Neural progenitor cell (in vitro differentiated cells): ENCODE data around the gene RALY. TPM values are rescaled to one million over a fixed set of nuclear protein-coding genes. Genes with fewer than 3 reads are reported as not detected.
A peak's percentile ranks its signal among the peaks of the same experiment; 100 is the strongest.

ENCODE experiments used
- DNase-seq: peaks from one replicate; pipeline ENCODE4 v3.0.0-alpha.2; 2016; ENCODE audit warnings: low spot score
- H2AFZ ChIP-seq: fragments of 200-600 bp; sonication (generic); replicated peaks from 2 replicates; pipeline ENCODE4 v1.6.1; 2016; ENCODE audit warnings: antibody characterized with exemption
- H3F3A ChIP-seq: fragments of 200-600 bp; sonication (generic); 2 replicates; pipeline ENCODE4 v1.6.1; 2016; ENCODE audit warnings: antibody characterized with exemption, low read depth
- H3K27ac ChIP-seq: fragments of 200-600 bp; sonication (generic); 2 replicates; pipeline ENCODE4 v1.5.1; 2016; ENCODE audit warnings: mild to moderate bottlenecking
- H3K27me3 ChIP-seq: fragments of 200-600 bp; sonication (generic); 2 replicates; pipeline ENCODE4 v1.6.1; 2016; ENCODE audit warnings: mild to moderate bottlenecking, moderate library complexity
- H3K36me3 ChIP-seq: fragments of 200-600 bp; sonication (generic); 2 replicates; pipeline ENCODE4 v1.5.1; 2016
- H3K4me1 ChIP-seq: fragments of 200-600 bp; sonication (generic); 2 replicates; pipeline ENCODE4 v1.6.1; 2016; ENCODE audit warnings: mixed run types
- H3K4me2 ChIP-seq: fragments of 200-600 bp; sonication (generic); 2 replicates; pipeline ENCODE4 v1.6.1; 2016
- H3K4me3 ChIP-seq: fragments of 200-600 bp; sonication (generic); 2 replicates; pipeline ENCODE4 v1.5.1; 2016
- H3K79me2 ChIP-seq: fragments of 200-600 bp; sonication (generic); 2 replicates; pipeline ENCODE4 v1.6.1; 2016; ENCODE audit warnings: low read depth
- H3K9ac ChIP-seq: fragments of 200-600 bp; sonication (generic); 2 replicates; pipeline ENCODE4 v1.6.1; 2016
- H3K9me3 ChIP-seq: fragments of 200-600 bp; sonication (generic); 2 replicates; pipeline ENCODE4 v1.5.1; 2016; ENCODE audit warnings: low read depth
- H4K20me1 ChIP-seq: fragments of 200-600 bp; sonication (generic); 2 replicates; pipeline ENCODE4 v1.6.1; 2016; ENCODE audit warnings: low read depth
- H3K27ac Mint-ChIP-seq: 3 replicates; pipeline ENCODE4 v1.8.0; 2021; ENCODE audit warnings: mixed read lengths
- H3K27me3 Mint-ChIP-seq: 2 replicates; pipeline ENCODE4 v1.8.0; 2022; ENCODE audit warnings: low read depth, mild to moderate bottlenecking, inconsistent platforms, moderate library complexity, mixed read lengths; ENCODE audit not compliant: insufficient read depth
- H3K36me3 Mint-ChIP-seq: 3 replicates; pipeline ENCODE4 v1.8.0; 2021; ENCODE audit warnings: mixed read lengths
- H3K4me1 Mint-ChIP-seq: 3 replicates; pipeline ENCODE4 v1.8.0; 2021; ENCODE audit warnings: mixed read lengths
- H3K4me3 Mint-ChIP-seq: 3 replicates; pipeline ENCODE4 v1.8.0; 2021; ENCODE audit warnings: mild to moderate bottlenecking, moderate library complexity, mixed read lengths
- H3K9me3 Mint-ChIP-seq: 3 replicates; pipeline ENCODE4 v1.8.0; 2020; ENCODE audit warnings: mixed read lengths
- EZH2 ChIP-seq: fragments of 200-600 bp; sonication (generic); IDR thresholded peaks from 2 replicates; pipeline ENCODE4 v1.6.1; 2017; ENCODE audit warnings: antibody characterized with exemption, mild to moderate bottlenecking, moderate library complexity
- EZH2phosphoT487 ChIP-seq: fragments of 200-600 bp; sonication (generic); IDR thresholded peaks from 2 replicates; pipeline ENCODE4 v1.6.1; 2017; ENCODE audit warnings: antibody characterized with exemption
- total RNA-seq: library from RNA; depleted of rRNA; stranded (reverse); fragments of >200 nt; gene quantifications from 2 replicates; pipeline ENCODE4 v1.2.3, GENCODE V29; 2015; ENCODE audit warnings: low replicate concordance
- TF ChIP-seq, protein P1 (sequence below): fragments of 200-600 bp; sonication (generic); IDR thresholded peaks from 2 replicates; pipeline ENCODE4 v1.5.1; 2017; ENCODE audit warnings: antibody characterized with exemption, mild to moderate bottlenecking

Gene RALY
- total RNA-seq, result 102 and 178 TPM in 2 replicates

DNA sequence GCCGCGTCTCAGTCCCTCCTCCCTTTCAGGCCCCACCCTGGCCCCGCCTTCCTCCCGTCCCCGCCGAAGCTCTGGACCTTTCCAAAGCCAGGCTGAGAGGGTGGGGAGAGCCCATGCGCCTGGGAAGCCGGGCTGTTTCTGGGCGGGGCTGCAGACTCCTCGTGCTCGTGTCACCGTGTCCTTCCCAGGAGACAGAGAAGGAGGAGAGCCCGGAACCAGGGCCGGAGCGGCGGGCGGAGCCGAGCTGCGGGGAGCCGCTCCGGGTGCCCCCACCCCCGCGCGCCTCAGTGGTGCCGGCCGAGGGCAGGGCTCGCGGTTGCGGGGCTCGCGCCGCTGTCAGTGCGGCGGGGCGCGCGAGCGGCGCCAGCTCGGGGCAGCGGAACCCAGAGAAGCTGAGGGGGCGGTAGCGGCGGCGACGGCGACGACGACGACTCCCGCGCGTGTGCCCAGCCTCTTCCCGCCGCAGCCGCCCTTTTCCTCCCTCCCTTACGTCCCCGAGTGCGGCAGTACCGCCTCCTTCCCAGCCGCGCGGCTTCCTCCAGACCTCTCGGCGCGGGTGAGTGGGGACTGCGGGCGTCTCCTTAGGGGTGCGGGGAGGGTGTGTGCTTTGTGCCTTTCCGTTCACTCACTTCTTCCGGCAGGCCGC, at the start of gene RALY:
Gene RALY, plus strand, starts transcription at position 336 of the 646 bp plus-strand sequence. CDS start 78,164 bp downstream, outside the sequence.
- Mint-ChIP-seq H3K9me3 (no peaks in the 10 kb centered on the region), H3K4me3 (peak within 1 kb of the TSS; percentile 97)

DNA sequence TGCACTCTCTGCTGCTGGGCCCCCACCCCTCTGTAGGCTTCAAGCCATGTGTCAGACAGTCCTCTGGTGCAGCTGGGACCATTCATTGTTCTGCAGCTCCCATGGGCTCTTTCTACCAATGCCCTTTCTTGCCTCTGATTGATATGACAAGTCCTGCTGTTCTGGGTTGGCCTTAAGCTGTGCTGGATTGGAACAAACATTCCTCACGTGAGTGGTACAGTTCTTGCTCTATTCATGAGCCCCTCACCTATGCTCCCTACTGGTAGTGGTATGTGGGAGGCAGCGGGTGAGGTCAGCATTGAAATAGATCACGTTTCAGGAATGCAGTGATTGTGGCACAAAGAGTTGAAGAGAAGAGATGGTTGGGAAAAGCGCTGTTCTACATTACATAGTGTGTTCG, 48.8 kb upstream of the RALY start:
- H3K4me2 ChIP-seq, result no peak overlapping the region
- H2AFZ ChIP-seq, result no peak overlapping the region
- no peaks in the 10 kb centered on the region for H3K79me2 ChIP-seq
- H3F3A ChIP-seq, result no peaks in the 10 kb centered on the region
- H3K9ac ChIP-seq, result no peak overlapping the region
- no peaks in the 10 kb centered on the region for H4K20me1 ChIP-seq
- no peaks in the 10 kb centered on the region for H3K36me3 Mint-ChIP-seq
- H3K4me3 Mint-ChIP-seq, result no peak overlapping the region
- H3K4me3 ChIP-seq, result no peak overlapping the region
- no peaks in the 10 kb centered on the region for H3K27me3 ChIP-seq
- no peak overlapping the region for H3K27ac ChIP-seq
- H3K4me1 Mint-ChIP-seq, result peaks cover 13% of the 10 kb centered on the region
- no peak for DNase-seq
- TF ChIP-seq EZH2 (no peak), EZH2phosphoT487 (no peak)
- TF ChIP-seq, protein P1, sequence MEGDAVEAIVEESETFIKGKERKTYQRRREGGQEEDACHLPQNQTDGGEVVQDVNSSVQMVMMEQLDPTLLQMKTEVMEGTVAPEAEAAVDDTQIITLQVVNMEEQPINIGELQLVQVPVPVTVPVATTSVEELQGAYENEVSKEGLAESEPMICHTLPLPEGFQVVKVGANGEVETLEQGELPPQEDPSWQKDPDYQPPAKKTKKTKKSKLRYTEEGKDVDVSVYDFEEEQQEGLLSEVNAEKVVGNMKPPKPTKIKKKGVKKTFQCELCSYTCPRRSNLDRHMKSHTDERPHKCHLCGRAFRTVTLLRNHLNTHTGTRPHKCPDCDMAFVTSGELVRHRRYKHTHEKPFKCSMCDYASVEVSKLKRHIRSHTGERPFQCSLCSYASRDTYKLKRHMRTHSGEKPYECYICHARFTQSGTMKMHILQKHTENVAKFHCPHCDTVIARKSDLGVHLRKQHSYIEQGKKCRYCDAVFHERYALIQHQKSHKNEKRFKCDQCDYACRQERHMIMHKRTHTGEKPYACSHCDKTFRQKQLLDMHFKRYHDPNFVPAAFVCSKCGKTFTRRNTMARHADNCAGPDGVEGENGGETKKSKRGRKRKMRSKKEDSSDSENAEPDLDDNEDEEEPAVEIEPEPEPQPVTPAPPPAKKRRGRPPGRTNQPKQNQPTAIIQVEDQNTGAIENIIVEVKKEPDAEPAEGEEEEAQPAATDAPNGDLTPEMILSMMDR, result no peak
- peaks cover 3% of the 10 kb centered on the region for H3K9me3 ChIP-seq
- H3K36me3 ChIP-seq, result no peaks in the 10 kb centered on the region
- peaks cover 18% of the 10 kb centered on the region for H3K9me3 Mint-ChIP-seq
- H3K27me3 Mint-ChIP-seq, result peaks cover 4% of the 10 kb centered on the region
- H3K4me1 ChIP-seq, result no peaks in the 10 kb centered on the region
- no peak overlapping the region for H3K27ac Mint-ChIP-seq

More for the DNA sequence above, at the start of gene RALY:
- H3K4me1 Mint-ChIP-seq, result peaks cover 36% of the 10 kb centered on the region
- peaks cover 12% of the 10 kb centered on the region for H3K36me3 Mint-ChIP-seq
- Histone ChIP-seq H3K27me3 (no peaks in the 10 kb centered on the region), H4K20me1 (peaks cover 42% of the 10 kb centered on the region), H2AFZ (peak within 1 kb of the TSS; percentile 77), H3K9ac (peak within 1 kb of the TSS; percentile 96), H3K9me3 (no peaks in the 10 kb centered on the region), H3K4me3 (peak within 1 kb of the TSS; percentile 97), H3K4me2 (peak within 1 kb of the TSS; percentile 89), H3K36me3 (no peaks in the 10 kb centered on the region), H3K27ac (peak within 1 kb of the TSS; percentile 100), H3F3A (peaks cover 14% of the 10 kb centered on the region), H3K4me1 (peaks cover 29% of the 10 kb centered on the region), H3K79me2 (peaks cover 64% of the 10 kb centered on the region)
- H3K27ac Mint-ChIP-seq, result peak within 1 kb of the TSS; percentile 88
- peaks cover 6% of the 10 kb centered on the region for H3K27me3 Mint-ChIP-seq
- DNase-seq, result no peak
- TF ChIP-seq EZH2, result no peak
- no peak for TF ChIP-seq EZH2phosphoT487
- TF ChIP-seq, protein P1, result no peak

DNA sequence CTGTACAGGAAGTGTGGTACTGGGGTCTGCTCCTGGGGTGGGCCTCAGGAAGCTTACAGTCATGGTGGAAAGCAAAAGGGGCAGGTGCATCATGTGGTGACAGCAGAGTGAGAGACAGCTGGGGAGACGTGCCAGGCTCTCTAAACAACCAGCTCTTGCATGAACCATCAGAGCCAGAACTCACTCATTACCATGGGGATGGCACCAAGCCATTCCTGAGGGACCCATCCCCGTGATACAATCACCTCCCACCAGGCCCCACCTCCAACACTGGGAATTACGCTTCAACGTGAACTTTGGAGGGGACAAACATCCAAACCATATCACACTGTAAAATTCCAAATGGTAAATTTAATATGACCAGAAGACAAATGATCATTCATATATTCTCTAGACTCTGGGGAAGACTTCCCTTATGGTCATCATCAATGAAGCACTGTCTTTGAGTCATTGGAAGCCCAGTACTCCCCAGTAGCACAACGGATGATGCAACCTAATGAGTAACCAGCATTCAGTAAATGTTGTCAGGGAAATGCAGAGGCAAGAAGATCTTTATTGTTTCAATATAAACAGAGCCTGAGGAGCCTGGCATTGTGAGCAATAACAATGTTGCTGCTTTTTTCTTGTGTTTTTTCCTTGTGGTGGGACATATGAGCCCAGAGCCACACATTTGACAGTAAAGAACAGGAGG, 48.2 kb upstream of the RALY start:
- H3K9ac ChIP-seq, result no peak overlapping the region
- no peak overlapping the region for H3K27ac Mint-ChIP-seq

More for the DNA sequence above, 48.2 kb upstream of the RALY start:
- H3K27me3 ChIP-seq, result no peaks in the 10 kb centered on the region
- Mint-ChIP-seq H3K27me3 (peaks cover 2% of the 10 kb centered on the region), H3K9me3 (peaks cover 18% of the 10 kb centered on the region), H3K4me1 (peaks cover 11% of the 10 kb centered on the region), H3K4me3 (no peak overlapping the region), H3K36me3 (no peaks in the 10 kb centered on the region)
- no peak for TF ChIP-seq EZH2
- TF ChIP-seq, protein P1, result no peak
- TF ChIP-seq EZH2phosphoT487, result no peak
- H2AFZ ChIP-seq, result no peak overlapping the region
- H3K4me3 ChIP-seq, result no peak overlapping the region
- no peaks in the 10 kb centered on the region for H3K36me3 ChIP-seq
- no peaks in the 10 kb centered on the region for H3F3A ChIP-seq
- H3K4me2 ChIP-seq, result no peak overlapping the region
- H3K27ac ChIP-seq, result no peak overlapping the region
- H3K4me1 ChIP-seq, result no peaks in the 10 kb centered on the region
- H4K20me1 ChIP-seq, result no peaks in the 10 kb centered on the region
- H3K79me2 ChIP-seq, result no peaks in the 10 kb centered on the region
- no peak for DNase-seq
- peaks cover 3% of the 10 kb centered on the region for H3K9me3 ChIP-seq
